Measurements from ENCODE around the gene SGCD.

GRCh38 chr5:156677963-156678362 is 351.0 kb downstream of the SGCD start:
- TF ChIP-seq ZFX (IDR thresholded peaks at IDR 0.05), result no peak
- no peak for TF ChIP-seq CTCF (conservative IDR thresholded peaks at IDR 0.05)

Data from C4-2B (cell line).